ENCODE results near the gene C1QTNF9B.

Gene C1QTNF9B

GRCh38 chr13:23851106-23851505 lies 46.2 kb downstream of the C1QTNF9B start:
- no peak for DNase-seq (ENCODE audit: low spot score)
- TF ChIP-seq CTCF (IDR thresholded peaks at IDR 0.05; ENCODE audit: extremely low read depth, insufficient read depth, missing control alignments): no peak
- in situ Hi-C loops (cut with MboI; ENCODE audit: low pct_unique_long_range_greater_than_20kb, low sequenced_read_pairs, unreplicated experiment): no loop called here

GRCh38 chr13:23850134-23850533 lies 47.2 kb downstream of the C1QTNF9B start:
- in situ Hi-C loops (cut with MboI; ENCODE audit: low pct_unique_long_range_greater_than_20kb, low sequenced_read_pairs, unreplicated experiment): no loop called here
- no peak for DNase-seq (ENCODE audit: low spot score)
- TF ChIP-seq CTCF (IDR thresholded peaks at IDR 0.05; ENCODE audit: extremely low read depth, insufficient read depth, missing control alignments): no peak

GRCh38 chr13:23849670-23850069 lies 47.6 kb downstream of the C1QTNF9B start:
- in situ Hi-C loops (cut with MboI; ENCODE audit: low pct_unique_long_range_greater_than_20kb, low sequenced_read_pairs, unreplicated experiment): no loop called here
- no peak for DNase-seq (ENCODE audit: low spot score)
- no peak for TF ChIP-seq CTCF (IDR thresholded peaks at IDR 0.05; ENCODE audit: extremely low read depth, insufficient read depth, missing control alignments)

GRCh38 chr13:23848646-23849141 lies 48.6 kb downstream of the C1QTNF9B start:
- no peak for DNase-seq (ENCODE audit: low spot score)
- no peak for TF ChIP-seq CTCF (IDR thresholded peaks at IDR 0.05; ENCODE audit: extremely low read depth, insufficient read depth, missing control alignments)
- in situ Hi-C loops (cut with MboI; ENCODE audit: low pct_unique_long_range_greater_than_20kb, low sequenced_read_pairs, unreplicated experiment): no loop called here

- TF ChIP-seq CTCF (IDR thresholded peaks at IDR 0.05; ENCODE audit: extremely low read depth, insufficient read depth, missing control alignments): no peak
- in situ Hi-C loops (cut with MboI; ENCODE audit: low pct_unique_long_range_greater_than_20kb, low sequenced_read_pairs, unreplicated experiment): no loop called here
- no peak for DNase-seq (ENCODE audit: low spot score)
Measured at GRCh38 chr13:23848019-23848418, 49.3 kb downstream of the C1QTNF9B start.

- in situ Hi-C loops (cut with MboI; ENCODE audit: low pct_unique_long_range_greater_than_20kb, low sequenced_read_pairs, unreplicated experiment): no loop called here
- TF ChIP-seq CTCF (IDR thresholded peaks at IDR 0.05; ENCODE audit: extremely low read depth, insufficient read depth, missing control alignments): no peak
- no peak for DNase-seq (ENCODE audit: low spot score)
Measured at GRCh38 chr13:23847497-23847896, 49.8 kb downstream of the C1QTNF9B start.
